GM18870 (cell line): ENCODE measurements around the gene RBM19.
"Not testable (repeated sequence)": the region's sequence is repeated elsewhere in the genome, so short reads cannot be mapped to it uniquely, and the experiment has no call there.

Experiments
- ATAC-seq: cut with Tn5 transposase; IDR thresholded peaks from one replicate; pipeline ENCODE4 v1.9.1; 2021; ENCODE audit warnings: moderate library complexity; ENCODE audit not compliant: unreplicated experiment

RBM19 gene

GRCh38 chr12:113812411-113813228, 153.5 kb downstream of the RBM19 start:
- ATAC-seq, result no peak

- not testable (repeated sequence) for ATAC-seq
Observed at GRCh38 chr12:113809462-113810220, 156.5 kb downstream of the RBM19 start.

- ATAC-seq, result no peak
Observed at GRCh38 chr12:113808095-113808951, 157.8 kb downstream of the RBM19 start.

GRCh38 chr12:113805673-113806072, 160.5 kb downstream of the RBM19 start:
- no peak for ATAC-seq

- no peak for ATAC-seq
Observed at GRCh38 chr12:113804961-113805600, 161.0 kb downstream of the RBM19 start.

GRCh38 chr12:113803759-113804140, 162.4 kb downstream of the RBM19 start:
- ATAC-seq, result no peak

- ATAC-seq, result no peak
Observed at GRCh38 chr12:113802966-113803758, 163.0 kb downstream of the RBM19 start.

GRCh38 chr12:113802000-113802749, 163.9 kb downstream of the RBM19 start:
- no peak for ATAC-seq

GRCh38 chr12:113800201-113800600, 165.9 kb downstream of the RBM19 start:
- ATAC-seq, result no peak

- ATAC-seq, result no peak
Observed at GRCh38 chr12:113798552-113798951, 167.6 kb downstream of the RBM19 start.

GRCh38 chr12:113797535-113797868, 168.6 kb downstream of the RBM19 start:
- ATAC-seq, result no peak

GRCh38 chr12:113796852-113797534, 169.1 kb downstream of the RBM19 start:
- ATAC-seq, result no peak

- ATAC-seq, result no peak
Observed at GRCh38 chr12:113796066-113796827, 169.9 kb downstream of the RBM19 start.

- ATAC-seq, result no peak
Observed at GRCh38 chr12:113795445-113795844, 170.7 kb downstream of the RBM19 start.

- ATAC-seq, result no peak
Observed at GRCh38 chr12:113794774-113795173, 171.4 kb downstream of the RBM19 start.

GRCh38 chr12:113793250-113793649, 172.9 kb downstream of the RBM19 start:
- ATAC-seq, result no peak

- ATAC-seq, result no peak
Observed at GRCh38 chr12:113792450-113792849, 173.7 kb downstream of the RBM19 start.
